Measurements from ENCODE around the gene GGA3.

The GGA3 gene

GRCh38 chr17:75245011-75245410 is 16.4 kb downstream of the GGA3 start:
- no peak for DNase-seq (ENCODE audit: low spot score)

GRCh38 chr17:75244133-75244866 is 17.1 kb downstream of the GGA3 start:
- peak; percentile 63 for DNase-seq (ENCODE audit: low spot score)

GRCh38 chr17:75242461-75243042 is 18.9 kb downstream of the GGA3 start:
- DNase-seq (ENCODE audit: low spot score), result no peak

- no peak for DNase-seq (ENCODE audit: low spot score)
These were observed 19.4 kb downstream of the GGA3 start for GRCh38 chr17:75241996-75242460.

GRCh38 chr17:75241502-75241901 is 19.9 kb downstream of the GGA3 start:
- DNase-seq (ENCODE audit: low spot score), result no peak

GRCh38 chr17:75241143-75241430 is 20.3 kb downstream of the GGA3 start:
- no peak for DNase-seq (ENCODE audit: low spot score)

GRCh38 chr17:75240394-75241142 is 20.8 kb downstream of the GGA3 start:
- peak; percentile 75 for DNase-seq (ENCODE audit: low spot score)

- DNase-seq (ENCODE audit: low spot score), result no peak
These were observed 21.5 kb downstream of the GGA3 start for GRCh38 chr17:75239778-75240393.

- no peak for DNase-seq (ENCODE audit: low spot score)
These were observed 22.2 kb downstream of the GGA3 start for GRCh38 chr17:75239214-75239613.

- peak; percentile 42 for DNase-seq (ENCODE audit: low spot score)
These were observed 22.7 kb downstream of the GGA3 start for GRCh38 chr17:75238684-75239191.

GRCh38 chr17:75238020-75238580 is 23.3 kb downstream of the GGA3 start:
- DNase-seq (ENCODE audit: low spot score), result no peak

GRCh38 chr17:75237100-75238014 is 24.0 kb downstream of the GGA3 start:
- no peak for DNase-seq (ENCODE audit: low spot score)

- no peak for DNase-seq (ENCODE audit: low spot score)
These were observed 28.6 kb downstream of the GGA3 start for GRCh38 chr17:75232786-75233185.

- DNase-seq (ENCODE audit: low spot score), result no peak
These were observed 29.5 kb downstream of the GGA3 start for GRCh38 chr17:75231741-75232464.

- DNase-seq (ENCODE audit: low spot score), result no peak
These were observed 30.3 kb downstream of the GGA3 start for GRCh38 chr17:75231071-75231470.

GRCh38 chr17:75228847-75229246 is 32.6 kb downstream of the GGA3 start:
- no peak for DNase-seq (ENCODE audit: low spot score)

GRCh38 chr17:75228305-75228704 is 33.1 kb downstream of the GGA3 start:
- DNase-seq (ENCODE audit: low spot score), result peak; percentile 47

GRCh38 chr17:75227729-75228128 is 33.7 kb downstream of the GGA3 start:
- DNase-seq (ENCODE audit: low spot score), result no peak

GRCh38 chr17:75225016-75225415 is 36.4 kb downstream of the GGA3 start:
- DNase-seq (ENCODE audit: low spot score), result no peak

GRCh38 chr17:75219815-75220214 is 41.6 kb downstream of the GGA3 start:
- no peak for DNase-seq (ENCODE audit: low spot score)

Measured in putamen (tissue), 1 donor.